Measurements from ENCODE around the gene DUSP1. TPM values are rescaled to one million over a fixed set of nuclear protein-coding genes. Genes with fewer than 3 reads are reported as not detected.

DUSP1 gene
- total and polyA plus RNA-seq, 9 of the 15 experiments (the other 6 are each of a cell fraction or from before 2014, with no cell fraction given): 2.1 to 14.2 (median 8.5) TPM

- Histone ChIP-seq H3K27ac (ENCODE audit: extremely low read depth, low read depth, low read length) (peak overlapping the region; percentile 93), H3K27me3 (ENCODE audit: control insufficient read depth in 2 of 2, insufficient read depth in 2 of 2, low read length in 2 of 2) (no peaks in the 10 kb centered on the region), H3K36me3 (ENCODE audit: control insufficient read depth, insufficient read depth, low read length) (no peaks in the 10 kb centered on the region; the same call in 2 of the 3 replicates), H3K9me1 (ENCODE audit: control insufficient read depth, insufficient read depth, low read length) (no peaks in the 10 kb centered on the region), H3K4me3 (peak overlapping the region; percentile 21), H3K79me2 (ENCODE audit: control insufficient read depth, insufficient read depth, low read length) (peaks cover 6% of the 10 kb centered on the region; the same call in 1 of the 3 replicates), H4K20me1 (replicated peaks; ENCODE audit: control insufficient read depth, insufficient read depth, low read length) (no peaks in the 10 kb centered on the region), H3K4me1 (replicated peaks in 1 of 2; ENCODE audit: control insufficient read depth in 2 of 2, insufficient read depth in 2 of 2, low read length in 2 of 2) (peaks cover 42 to 45% of the 10 kb centered on the region in 2 experiments; a peak in 4 of 5 replicates), H3K9me3 (replicated peaks; ENCODE audit: control insufficient read depth, insufficient read depth, low read depth, low read length) (no peaks in the 10 kb centered on the region; the same call in 1 of the 2 replicates), H2AFZ (ENCODE audit: low read depth, low read length) (peak overlapping the region; percentile 79), H3K4me2 (ENCODE audit: insufficient read depth, low read length) (peak overlapping the region; percentile 72), H3K9ac (ENCODE audit: insufficient read depth in 1 of 2, low read depth in 2 of 2, low read length in 2 of 2) (peak overlapping the region; percentile 81 to 82; a peak in 3 of 4 replicates)
- ATAC-seq: peak; percentile 92
- peak; percentile 84 for FAIRE-seq
- intact Hi-C loops (cut with micrococcal nuclease): loop anchor here (2.0 kb wide), 1 partner anchor 26 kb away; no protein-coding TSS in a partner anchor
- POLR2A ChIA-PET: interaction anchor here (1.1 to 2.4 kb wide), 6 partner anchors 9 to 42 kb away, joined by 3 to 11 read pairs (median 6); partner anchors contain the start of gene DUSP1
- CTCF ChIA-PET (ENCODE audit: low intra/inter-chr PET ratio): no interaction called here
- TSS peak; percentile 98 for BruUV-seq (replicated peaks)
- DNase-seq (ENCODE audit: extremely low read depth in 1 of 4, low spot score in 3 of 4): peak; percentile 88 to 97 (median 92)
- in situ Hi-C loops (cut with MboI): no loop called here
- WGBS (ENCODE audit: insufficient coverage, low coverage, missing lambda C conversion rate): 31% methylated on average over 23 of the region's 24 CpGs
- TF ChIP-seq PATZ1 (CRISPR knock-in tag; IDR thresholded peaks at IDR 0.05; ENCODE audit: borderline replicate concordance) (no peak), DMBX1 (CRISPR knock-in tag; IDR thresholded peaks at IDR 0.05; ENCODE audit: borderline replicate concordance) (peak; percentile 84), GATAD2A (IDR thresholded peaks at IDR 0.05) (no peak), ZNF143 (CRISPR knock-in tag; IDR thresholded peaks at IDR 0.05) (no peak), CTCF (IDR thresholded peaks at IDR 0.05 in 2 of 3, conservative IDR thresholded peaks at IDR 0.05 in 1 of 3; ENCODE audit: insufficient read depth in 2 of 3, low read depth in 1 of 3, low read length in 3 of 3) (no peak), MYNN (IDR thresholded peaks at IDR 0.05) (no peak), MYNN (CRISPR knock-in tag; IDR thresholded peaks at IDR 0.05) (no peak), SMAD1 (IDR thresholded peaks at IDR 0.05; ENCODE audit: low read depth, low read length, partially characterized antibody) (no peak), ZNF239 (CRISPR knock-in tag; IDR thresholded peaks at IDR 0.05) (no peak), KLF16 (IDR thresholded peaks at IDR 0.05) (0 out of 2 replicates have a peak, but pooled peaks have one; percentile 10), MITF (IDR thresholded peaks at IDR 0.05) (no peak), ATF6 (CRISPR knock-in tag; IDR thresholded peaks at IDR 0.05) (no peak), ZFPM2 (CRISPR knock-in tag; IDR thresholded peaks at IDR 0.05) (0 out of 2 replicates have a peak, but pooled peaks have one; percentile 42), POLR2A (conservative IDR thresholded peaks at IDR 0.05) (peak; percentile 78), NCOA4 (IDR thresholded peaks at IDR 0.05; ENCODE audit: partially characterized antibody) (no peak)
Observed at GRCh38 chr5:172806897-172807672, 36.1 kb upstream of the DUSP1 start.
